Retina (tissue), 1 donor: ENCODE results near the gene ARF1.

ENCODE experiments used
- DNase-seq: peaks from one replicate; pipeline ENCODE4 v3.0.0-alpha.2; 2016

The ARF1 gene

DNA sequence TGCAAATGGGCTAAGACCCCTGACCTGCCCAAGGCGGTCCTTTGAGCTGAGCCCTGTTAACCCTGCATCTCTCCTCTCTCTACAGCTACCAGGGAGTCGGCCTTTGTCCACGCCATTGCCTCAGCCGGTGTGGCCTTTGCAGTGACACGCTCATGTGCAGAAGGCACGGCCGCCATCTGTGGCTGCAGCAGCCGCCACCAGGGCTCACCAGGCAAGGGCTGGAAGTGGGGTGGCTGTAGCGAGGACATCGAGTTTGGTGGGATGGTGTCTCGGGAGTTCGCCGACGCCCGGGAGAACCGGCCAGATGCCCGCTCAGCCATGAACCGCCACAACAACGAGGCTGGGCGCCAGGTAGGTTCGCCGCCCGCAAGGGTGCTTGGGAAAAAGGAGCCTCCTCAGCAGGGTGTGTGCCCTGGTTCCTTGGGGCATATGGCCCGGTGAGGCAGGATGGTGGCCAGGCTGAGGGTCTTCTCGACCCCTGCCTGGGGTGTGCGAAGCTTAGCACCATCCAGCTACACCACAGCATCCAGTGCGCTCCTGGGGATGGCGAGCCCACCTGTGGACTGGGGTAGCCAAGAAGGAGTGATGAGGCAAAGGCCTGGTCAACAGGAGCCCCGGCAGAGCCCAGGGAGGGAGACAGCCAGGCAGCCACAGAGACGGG lies 31.8 kb upstream of the ARF1 start:
- DNase-seq = no peak

DNA sequence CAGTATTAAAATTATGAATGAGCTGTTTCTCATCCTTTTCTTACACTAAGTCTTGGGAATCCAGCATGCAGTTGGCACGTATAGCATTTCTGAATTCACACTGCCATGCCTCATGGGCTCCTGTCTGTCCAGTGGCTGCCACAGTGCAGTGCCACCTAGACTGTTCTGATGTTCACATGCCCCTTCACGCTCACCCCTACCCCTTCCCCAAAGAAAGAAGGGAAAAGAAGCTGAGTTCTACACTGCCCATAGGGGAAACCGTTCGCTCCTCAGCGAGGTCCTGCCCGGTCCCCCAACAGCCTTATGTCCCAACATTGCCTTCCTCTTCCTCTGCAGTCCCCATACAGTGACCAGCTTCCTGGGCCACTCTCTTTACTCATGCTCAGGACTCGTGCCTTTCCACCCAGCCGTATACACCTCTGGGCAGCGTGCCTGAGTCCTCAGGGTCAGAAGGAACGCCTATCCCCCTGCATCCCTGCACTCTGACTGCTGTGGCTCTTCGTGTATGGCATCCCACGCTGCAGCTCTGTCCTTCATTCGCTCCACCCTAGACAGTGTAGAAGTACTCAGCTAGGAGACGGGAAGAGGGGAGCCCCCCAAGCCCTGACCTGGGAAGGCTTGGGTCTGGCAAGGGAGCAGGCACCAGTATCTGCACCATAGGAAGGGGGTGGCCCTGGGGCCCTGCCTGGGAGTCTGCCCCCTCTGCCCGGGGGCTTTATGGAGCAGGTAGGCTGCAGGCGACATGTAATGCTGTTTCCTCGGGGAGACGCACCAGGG lies 24.1 kb upstream of the ARF1 start:
- no peak for DNase-seq

- peak; percentile 49 for DNase-seq
These were observed 23.4 kb upstream of the ARF1 start for GRCh38 chr1:228058949-228059633.

DNA sequence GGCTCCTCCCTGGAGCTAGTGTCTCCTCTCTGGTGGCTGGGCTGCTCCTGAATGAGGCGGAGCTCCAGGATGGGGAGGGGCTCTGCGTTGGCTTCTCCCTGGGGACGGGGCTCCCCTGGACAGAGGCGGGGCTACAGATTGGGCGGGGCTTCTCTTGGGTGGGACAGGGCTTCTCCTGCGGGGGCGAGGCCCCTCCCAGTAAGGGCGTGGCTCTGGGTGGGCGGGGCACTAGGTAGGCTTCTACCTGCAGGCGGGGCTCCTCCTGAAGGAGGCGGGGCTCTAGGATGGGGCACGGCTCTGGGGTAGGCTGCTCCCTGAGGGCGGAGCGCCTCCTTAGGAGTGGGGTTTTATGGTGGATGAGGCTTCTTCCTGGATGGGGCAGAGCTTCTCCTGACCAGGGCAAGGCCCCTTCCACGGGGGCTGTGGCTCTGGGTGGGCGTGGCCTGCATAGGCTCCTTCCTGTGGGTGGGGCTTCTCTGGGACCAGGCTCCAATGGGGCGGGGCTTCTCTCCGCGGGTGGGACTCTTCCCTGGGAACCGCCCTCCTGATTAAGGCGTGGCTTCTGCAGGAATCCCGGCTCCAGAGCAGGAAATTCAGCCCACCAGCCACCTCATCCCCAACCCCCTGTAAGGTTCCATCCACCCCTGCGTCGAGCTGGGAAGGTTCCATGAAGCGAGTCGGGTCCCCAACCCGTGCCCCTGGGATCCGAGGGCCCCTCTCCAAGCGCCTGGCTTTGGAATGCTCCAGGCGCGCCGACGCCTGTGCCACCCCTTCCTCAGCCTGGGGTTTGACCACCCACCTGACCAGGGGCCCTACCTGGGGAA lies 22.7 kb upstream of the ARF1 start:
- no peak for DNase-seq

DNA sequence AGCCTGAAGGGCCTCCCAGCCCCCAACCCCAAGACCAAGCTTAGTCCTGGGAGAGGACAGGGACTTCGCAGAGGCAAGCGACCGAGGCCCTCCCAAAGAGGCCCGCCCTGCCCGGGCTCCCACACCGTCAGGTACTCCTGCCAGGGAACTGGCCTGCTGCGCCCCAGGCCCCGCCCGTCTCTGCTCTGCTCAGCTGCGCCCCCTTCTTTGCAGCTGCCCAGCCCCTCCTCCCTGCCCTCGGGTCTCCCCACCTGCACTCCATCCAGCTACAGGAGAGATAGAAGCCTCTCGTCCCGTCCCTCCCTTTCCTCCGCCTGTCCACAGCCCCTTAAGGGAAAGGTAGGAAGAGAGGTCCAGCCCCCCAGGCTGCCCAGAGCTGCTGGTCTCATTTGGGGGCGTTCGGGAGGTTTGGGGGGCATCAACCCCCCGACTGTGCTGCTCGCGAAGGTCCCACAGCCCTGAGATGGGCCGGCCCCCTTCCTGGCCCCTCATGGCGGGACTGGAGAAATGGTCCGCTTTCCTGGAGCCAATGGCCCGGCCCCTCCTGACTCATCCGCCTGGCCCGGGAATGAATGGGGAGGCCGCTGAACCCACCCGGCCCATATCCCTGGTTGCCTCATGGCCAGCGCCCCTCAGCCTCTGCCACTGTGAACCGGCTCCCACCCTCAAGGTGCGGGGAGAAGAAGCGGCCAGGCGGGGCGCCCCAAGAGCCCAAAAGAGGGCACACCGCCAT lies 21.9 kb upstream of the ARF1 start:
- DNase-seq = no peak

DNA sequence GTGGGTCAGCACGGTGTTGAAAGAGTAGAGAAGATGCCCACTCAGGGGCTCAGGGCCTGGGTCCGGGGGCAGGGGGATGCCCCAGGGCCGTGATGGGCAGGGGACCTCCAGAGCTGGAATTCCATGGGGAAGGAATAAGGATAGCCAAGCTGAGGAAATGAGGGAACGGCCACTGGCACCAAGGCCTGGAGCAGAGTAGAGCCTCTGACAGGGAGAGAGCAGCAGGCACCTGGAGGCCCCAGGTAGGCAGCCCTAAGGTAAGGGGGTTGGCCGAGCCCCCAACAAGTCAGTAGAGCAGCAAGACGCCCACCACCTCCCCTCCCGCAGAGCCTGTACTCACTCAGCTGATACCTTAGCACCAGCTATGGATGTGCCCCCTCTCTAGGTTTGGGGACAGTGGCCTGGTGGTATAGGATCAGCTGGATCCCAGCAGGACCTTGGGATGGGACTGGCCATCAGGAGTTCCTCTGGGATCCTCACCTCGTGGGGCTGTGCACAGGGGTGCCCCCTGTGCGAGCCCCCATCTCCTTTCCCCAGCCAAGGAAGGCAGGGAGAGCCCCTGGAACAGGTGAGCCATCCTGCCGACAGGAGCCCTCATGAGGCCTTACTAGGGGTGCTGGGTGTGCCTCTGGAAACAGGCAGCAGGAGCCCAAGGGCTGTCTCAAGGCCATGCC lies 21.0 kb upstream of the ARF1 start:
- DNase-seq = no peak

DNA sequence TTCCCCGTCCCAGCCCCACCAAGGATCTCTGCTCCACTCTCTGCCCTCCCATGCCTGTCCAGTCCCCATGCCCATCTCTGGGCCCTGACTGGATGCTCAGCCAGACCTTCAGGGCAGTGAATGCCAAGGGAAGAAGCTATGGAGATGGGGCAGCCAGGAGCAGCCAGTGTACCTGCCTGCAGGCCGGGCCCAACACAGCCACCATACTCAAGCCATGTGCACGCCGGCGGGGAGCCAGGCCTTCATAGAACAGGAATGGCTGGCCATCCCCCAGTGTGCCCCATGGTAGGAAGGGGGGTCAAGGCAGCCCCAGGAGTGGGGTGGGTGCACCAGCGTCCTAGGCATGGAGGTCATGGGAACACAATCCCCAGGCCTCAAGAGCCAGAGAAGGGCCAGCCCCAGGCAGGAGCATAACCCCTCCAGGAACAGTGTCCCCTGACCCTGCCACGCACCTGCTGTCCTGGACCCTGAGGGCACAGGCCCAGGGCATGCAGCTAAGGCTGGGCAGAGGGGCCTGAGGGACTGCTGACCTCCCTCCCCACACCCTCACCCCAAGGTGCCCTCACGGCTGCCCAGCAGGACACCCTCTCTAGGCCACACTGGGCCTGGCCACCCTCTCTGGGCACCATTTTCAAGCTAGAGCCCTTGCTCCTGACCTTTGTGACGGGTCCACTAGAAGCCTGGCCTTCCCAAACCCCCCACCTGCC lies 20.3 kb upstream of the ARF1 start:
- DNase-seq = no peak

DNA sequence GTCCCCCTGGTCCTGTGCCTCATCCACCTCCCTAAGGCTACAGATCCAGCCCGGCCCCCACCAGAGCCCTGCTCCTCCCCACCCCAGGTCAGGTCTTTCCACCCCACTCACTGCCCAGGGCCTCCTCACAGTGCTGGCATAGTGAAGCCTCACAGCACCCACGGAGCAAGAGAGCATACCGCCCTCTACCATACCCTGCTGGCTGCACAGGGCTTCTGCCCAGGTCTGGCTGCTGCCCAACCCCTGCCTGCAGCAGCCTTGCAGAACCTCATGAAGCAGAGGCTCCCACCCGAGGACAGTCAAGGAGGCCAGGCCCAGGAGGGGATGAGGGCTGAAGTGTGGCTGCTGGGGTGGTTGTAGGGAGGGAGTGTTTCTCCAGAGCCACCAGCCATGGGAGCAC lies 19.7 kb upstream of the ARF1 start:
- no peak for DNase-seq

DNA sequence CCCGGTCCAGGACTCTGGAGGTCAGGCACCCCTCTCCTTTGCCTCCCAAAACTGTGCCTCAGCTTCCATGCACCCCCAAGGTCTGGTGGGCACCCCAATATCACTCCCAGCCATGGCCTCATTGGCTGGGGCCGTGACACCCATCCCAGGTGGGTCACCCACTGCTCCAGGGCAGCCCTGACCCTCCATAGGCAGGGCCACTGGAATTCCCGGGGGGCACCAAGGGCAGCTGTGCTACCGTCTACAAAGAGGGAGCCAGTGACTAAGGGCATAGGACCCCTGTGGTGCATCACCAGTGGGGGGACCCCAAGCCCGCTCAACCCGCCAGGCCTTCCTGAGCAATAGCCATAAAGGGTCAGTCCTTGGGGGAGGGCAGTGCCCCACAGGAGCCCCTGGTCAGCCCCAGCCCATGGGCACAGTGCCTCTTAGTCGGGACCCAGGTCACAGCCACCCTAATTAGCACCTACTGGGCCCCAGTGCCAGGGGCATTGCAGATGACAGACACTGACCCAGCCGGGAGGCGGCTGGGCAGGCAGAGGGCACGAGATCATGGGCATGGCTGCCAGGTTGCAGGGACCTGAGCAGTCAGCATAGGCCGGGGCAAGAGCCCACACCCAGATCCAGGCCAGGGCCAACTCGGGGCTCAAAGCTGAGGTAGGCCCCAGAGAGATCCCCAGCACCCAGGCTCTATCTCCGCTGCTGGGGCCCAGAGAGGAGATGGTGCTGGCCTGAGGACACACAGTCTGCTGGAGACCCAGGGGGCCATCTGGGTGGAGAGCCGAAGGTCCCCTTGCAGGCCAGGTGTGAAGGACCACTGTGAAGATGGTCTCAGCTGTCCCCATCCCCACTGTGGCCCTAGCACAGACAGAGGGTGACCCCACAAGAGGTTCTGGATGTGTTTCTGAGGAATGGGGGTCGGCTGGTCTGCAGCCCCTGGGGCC lies 19.0 kb upstream of the ARF1 start:
- no peak for DNase-seq

- DNase-seq = no peak
These were observed 18.2 kb upstream of the ARF1 start for GRCh38 chr1:228064296-228064695.

DNA sequence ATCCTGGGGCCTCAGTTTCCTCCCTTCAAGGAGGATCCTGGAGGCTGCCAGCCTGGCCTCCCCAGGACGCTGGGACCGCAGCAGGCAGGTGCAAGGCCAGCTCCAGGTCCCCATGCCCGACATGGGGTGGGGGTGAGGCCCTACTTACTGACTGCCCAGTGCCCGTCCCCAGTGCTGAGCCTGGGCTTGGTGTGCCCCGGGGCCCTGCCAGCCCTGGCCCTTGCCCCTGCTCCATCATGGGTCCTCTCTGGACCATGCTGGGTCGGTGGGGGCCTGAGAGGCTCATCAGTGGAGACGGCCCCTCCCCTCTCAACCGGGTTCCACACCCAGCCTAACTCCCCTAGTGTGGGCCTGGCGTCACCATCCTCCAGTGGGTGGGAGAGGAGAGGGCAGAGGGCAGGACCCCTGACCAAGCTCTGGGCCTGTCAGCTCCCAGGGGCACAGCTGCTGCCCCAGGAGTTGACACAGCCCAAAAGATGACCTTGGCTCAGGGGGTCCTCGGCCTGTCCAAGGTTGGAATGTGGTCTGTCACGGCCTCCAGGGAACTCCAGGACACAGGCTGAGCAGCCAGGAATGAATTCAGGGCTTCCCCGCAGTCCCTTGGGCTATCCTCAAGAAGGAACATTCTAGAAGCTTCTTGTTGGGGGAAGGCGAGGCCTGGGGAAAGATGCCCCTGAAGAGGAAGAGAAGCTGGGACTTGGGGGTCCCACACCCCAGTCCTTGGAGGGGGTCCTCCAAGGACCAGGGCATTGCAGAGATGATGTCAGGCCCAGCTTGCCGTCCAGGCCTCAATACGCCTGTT lies 17.6 kb upstream of the ARF1 start:
- DNase-seq = no peak

DNA sequence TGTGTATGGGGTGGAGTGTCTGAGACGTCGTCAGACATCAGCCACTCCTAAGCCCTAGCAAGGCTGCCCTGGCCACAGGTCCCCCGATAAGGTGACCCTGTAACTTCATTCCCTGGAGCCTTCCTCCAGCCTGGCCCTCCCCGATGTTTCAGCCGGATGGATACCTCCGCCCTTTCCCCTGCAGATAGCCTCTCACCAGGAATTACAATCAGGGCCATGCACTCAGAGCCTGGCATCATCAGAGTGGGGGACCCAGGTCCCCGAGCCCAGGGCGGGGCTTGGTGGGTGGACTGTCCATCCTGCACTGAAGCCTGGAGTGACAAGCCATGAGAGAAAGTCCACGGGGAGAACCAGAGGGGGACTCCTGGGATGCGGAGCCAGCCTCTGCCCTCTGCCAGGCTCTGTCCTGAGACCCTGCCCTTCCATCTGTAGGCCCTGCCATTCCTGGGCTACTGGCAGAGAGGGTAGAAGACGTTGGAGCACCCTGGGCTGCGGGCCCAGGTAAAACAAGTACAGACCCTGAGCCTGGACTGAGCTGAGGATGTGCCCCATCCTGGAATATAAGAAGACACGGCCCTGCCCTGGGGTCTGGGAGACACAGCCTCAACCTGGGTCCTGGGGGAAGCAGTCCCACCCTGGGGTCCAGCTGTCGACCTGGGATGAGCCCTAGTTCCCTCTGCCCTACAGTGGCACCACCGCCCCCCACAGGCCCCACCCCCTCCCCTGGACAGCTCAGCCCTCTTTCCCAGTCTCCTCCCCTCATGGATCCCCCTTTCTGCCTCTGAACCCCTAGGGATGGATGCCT lies 16.8 kb upstream of the ARF1 start:
- DNase-seq = no peak

- no peak for DNase-seq
These were observed 16.1 kb upstream of the ARF1 start for GRCh38 chr1:228066416-228066815.

DNA sequence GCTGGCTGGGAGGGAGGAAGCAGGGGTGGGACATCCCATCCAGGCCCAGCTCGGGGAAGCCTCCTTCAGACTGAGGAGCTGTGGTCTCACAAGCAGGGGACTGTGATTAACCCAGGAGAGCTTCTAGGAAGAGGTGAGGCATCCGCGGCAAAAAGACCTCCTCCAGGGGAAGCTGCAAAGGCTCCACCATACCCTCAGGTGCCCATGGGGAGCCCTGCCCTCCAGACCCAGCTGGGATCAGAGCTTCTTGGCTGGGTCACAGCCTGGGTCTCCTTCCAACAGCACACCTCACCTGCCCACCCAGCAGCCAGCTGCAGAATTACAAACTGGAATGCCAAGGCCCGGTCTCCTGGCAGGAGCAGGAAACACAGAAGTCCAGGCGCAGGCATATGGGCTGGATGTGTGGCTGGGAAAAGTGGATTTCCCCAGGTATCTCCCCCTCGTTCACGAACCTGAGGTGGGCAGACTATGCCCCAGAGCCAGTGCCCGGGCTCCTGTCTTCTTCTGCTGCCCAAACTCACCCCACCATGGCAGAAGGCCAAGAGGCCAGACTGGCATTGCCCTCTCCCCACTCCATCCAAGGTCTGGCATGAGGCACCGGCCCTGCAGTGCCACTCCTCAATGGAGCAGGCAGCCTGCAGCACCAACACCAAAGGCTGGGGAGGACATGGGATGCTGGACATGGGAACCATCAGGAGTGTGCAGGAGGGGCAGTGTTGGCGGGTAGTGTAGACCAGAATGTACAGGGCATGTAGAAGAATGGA lies 15.4 kb upstream of the ARF1 start:
- no peak for DNase-seq

GRCh38 chr1:228068359-228068758 lies 14.1 kb upstream of the ARF1 start:
- no peak for DNase-seq

DNA sequence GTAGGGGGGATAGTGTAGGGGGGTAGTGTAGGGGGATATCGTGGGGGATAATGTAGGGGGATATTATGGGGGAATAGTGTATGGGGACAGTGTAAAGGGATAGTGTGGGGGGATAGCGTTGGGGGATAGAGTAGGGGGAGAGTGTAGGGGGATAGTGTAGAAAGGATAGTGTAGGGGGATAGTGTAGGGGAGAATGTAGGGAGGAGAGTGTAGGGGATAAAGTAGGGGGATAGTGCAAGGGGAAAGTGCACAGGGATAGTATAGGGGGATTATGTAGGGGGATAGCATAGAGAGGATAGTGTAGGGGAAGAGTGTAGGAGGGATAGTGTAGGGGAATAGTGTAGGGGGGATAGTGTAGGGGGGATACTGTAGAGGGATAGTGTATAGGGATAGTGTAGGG lies 12.3 kb upstream of the ARF1 start:
- no peak for DNase-seq

- DNase-seq = no peak
These were observed 11.7 kb upstream of the ARF1 start for GRCh38 chr1:228070851-228071250.
